K562 (cell line): ENCODE data around the gene ADGRG1. TPM values are rescaled to one million over a fixed set of nuclear protein-coding genes. Genes with fewer than 3 reads are reported as not detected.

ENCODE experiments used
- ATAC-seq: fragments of 200-7000 bp; cut with Tn5 transposase; 3 replicates; pipeline ENCODE4 v1.9.1; 2020; ENCODE audit warnings: moderate library complexity
- BruUV-seq: library from RNA; stranded (reverse); fragments of 400-500 nt; replicated peaks from 2 replicates; lab custom pipeline; 2021; lab: Mats Ljungman, UMichigan
- CTCF ChIA-PET: fragments of 300-600 bp; formaldehyde crosslinking; extraction: SDS; loops from one replicate; lab custom pipeline; 2021; ENCODE audit warnings: low intra/inter-chr PET ratio; lab: Yijun Ruan, JAX
- POLR2A ChIA-PET: fragments of 300-600, 350-650 bp; sonication (Branson Sonifier 250); formaldehyde crosslinking; extraction: SDS; loops from one replicate; lab custom pipeline; 2021; ENCODE audit warnings: antibody characterized with exemption, inconsistent platforms; lab: Yijun Ruan, JAX
- DNase-seq, 4 experiments: peaks; one replicate each; pipeline versions ENCODE4 v3.0.0 to v3.0.0-alpha.2; 2011 to 2018; ENCODE audit warnings: low spot score in 3 of 4, mixed read lengths in 3 of 4; ENCODE audit errors: extremely low read depth in 1 of 4
- FAIRE-seq: peaks from 2 replicates; lab custom pipeline; 2011; peaks lifted over from hg19 to GRCh38; lab: Jason Lieb, UNC
- H2AFZ ChIP-seq: 2 replicates; pipeline ENCODE4 v1.6.0; 2011; ENCODE audit warnings: low read depth, low read length, control low read depth, inconsistent platforms
- H3K27ac ChIP-seq: fragments of 200-600 bp; 3 replicates; pipeline ENCODE4 v1.8.0; 2011; ENCODE audit warnings: low read depth, mild to moderate bottlenecking, control low read depth, inconsistent platforms, low read length, moderate library complexity, mixed read lengths; ENCODE audit errors: extremely low read depth
- H3K27me3 ChIP-seq, 2 experiments: fragments of 300-600 bp in 1 of 2; 2 replicates in 1 of 2; 3 replicates in 1 of 2; pipeline versions ENCODE4 v1.6.0 to v1.8.0; 2011; ENCODE audit warnings: inconsistent platforms in 2 of 2, low read length in 2 of 2, mild to moderate bottlenecking in 1 of 2, mixed read lengths in 1 of 2, moderate library complexity in 1 of 2; ENCODE audit not compliant: control insufficient read depth in 2 of 2, insufficient read depth in 2 of 2
- H3K36me3 ChIP-seq: fragments of 300-600 bp; 3 replicates; pipeline ENCODE4 v1.8.0; 2011; ENCODE audit warnings: mild to moderate bottlenecking, low read length, inconsistent platforms; ENCODE audit not compliant: control insufficient read depth, insufficient read depth
- H3K4me1 ChIP-seq, 2 experiments: fragments of 200-600 bp in 1 of 2; replicated peaks in 1 of 2; 2 replicates in 1 of 2; 3 replicates in 1 of 2; pipeline versions ENCODE4 v1.5.1 to v1.8.0; 2011; ENCODE audit warnings: inconsistent platforms in 2 of 2, low read length in 2 of 2, mild to moderate bottlenecking in 1 of 2, mixed read lengths in 1 of 2, moderate library complexity in 1 of 2; ENCODE audit not compliant: control insufficient read depth in 2 of 2, insufficient read depth in 2 of 2
- H3K4me2 ChIP-seq: 2 replicates; pipeline ENCODE4 v1.6.1; 2011; ENCODE audit warnings: low read length, control low read depth, inconsistent platforms, mixed read lengths; ENCODE audit not compliant: insufficient read depth
- H3K4me3 ChIP-seq: fragments of 200-600 bp; sonication (generic), shearing (Covaris generic); 2 replicates; pipeline ENCODE4 v1.5.1; 2016; ENCODE audit warnings: control low read depth, inconsistent platforms
- H3K79me2 ChIP-seq: fragments of 200-600 bp; 3 replicates; pipeline ENCODE4 v1.8.0; 2011; ENCODE audit warnings: low read length, inconsistent platforms; ENCODE audit not compliant: control insufficient read depth, insufficient read depth
- H3K9ac ChIP-seq, 2 experiments: 2 replicates each; pipeline versions ENCODE4 v1.6.0 to v1.6.1; 2011; ENCODE audit warnings: low read depth in 2 of 2, low read length in 2 of 2, control low read depth in 1 of 2, inconsistent platforms in 1 of 2, mild to moderate bottlenecking in 1 of 2, mixed read lengths in 1 of 2; ENCODE audit not compliant: insufficient read depth in 1 of 2
- H3K9me1 ChIP-seq: one replicate; pipeline ENCODE4 v1.6.0; 2011; ENCODE audit warnings: inconsistent platforms, mild to moderate bottlenecking, low read length, moderate library complexity; ENCODE audit not compliant: control insufficient read depth, insufficient read depth
- H3K9me3 ChIP-seq: replicated peaks from 2 replicates; pipeline ENCODE4 v1.5.1; 2011; ENCODE audit warnings: low read depth, low read length, inconsistent platforms; ENCODE audit not compliant: control insufficient read depth, insufficient read depth
- H4K20me1 ChIP-seq: replicated peaks from 2 replicates; pipeline ENCODE4 v1.6.1; 2011; ENCODE audit warnings: low read length, inconsistent platforms, mixed read lengths; ENCODE audit not compliant: control insufficient read depth, insufficient read depth
- RAD51 ChIP-seq: fragments of 450-650 bp; IDR thresholded peaks from 2 replicates; pipeline ENCODE4 v1.7.1; 2016; ENCODE audit warnings: low read depth, mild to moderate bottlenecking, borderline replicate concordance
- RBM25 ChIP-seq: fragments of 200-400 bp; formaldehyde crosslinking; IDR thresholded peaks from 2 replicates; pipeline ENCODE4 v1.6.1; 2018; ENCODE audit warnings: low read length, low read depth, moderate library complexity; ENCODE audit not compliant: severe bottlenecking
- WGBS: fragments of 100-300 bp; shearing (Covaris generic); methylation state at CpG from one replicate; pipeline ENCODE4 v1.1.6; 2016; ENCODE audit warnings: low coverage, mixed read lengths; ENCODE audit not compliant: insufficient coverage; ENCODE audit errors: missing lambda C conversion rate; 5-methylcytosine and 5-hydroxymethylcytosine counted together
- in situ Hi-C: fragments of 300-500 bp; cut with MboI; formaldehyde crosslinking; loops from 4 replicates; pipeline ENCODE4 v1.15.0; 2018; ENCODE audit warnings: inconsistent platforms, mixed read lengths
- intact Hi-C: fragments of 100-400 bp; cut with micrococcal nuclease; formaldehyde crosslinking; loops from 2 replicates; pipeline ENCODE4 v1.14.2; 2022
- polyA plus RNA-seq, 8 experiments: library from polyadenylated mRNA; depleted of rRNA in 4 of 8; stranded (reverse) in 5 of 8; unstranded in 3 of 8; fragments of >200 nt; fragmentation: Nextera tagmentation in 2 of 8; fragmentation: Illumina TruSeq in 1 of 8; extraction: Ambion mirVana in 2 of 8; extraction: Trizol in 1 of 8; gene quantifications; 2 replicates each; pipeline versions ENCODE4 v1.2.1 to v1.2.3, GENCODE V29; 2011 to 2014; ENCODE audit warnings: inconsistent platforms in 1 of 8, missing spikeins in 1 of 8
- total RNA-seq, 7 experiments: library from RNA; depleted of rRNA in 6 of 7; stranded (reverse); fragments of >200 nt in 6 of 7; fragmentation: Illumina TruSeq in 2 of 7; extraction: Trizol in 2 of 7; gene quantifications; 2 replicates each; pipeline versions ENCODE4 v1.2.1 to v1.2.3, GENCODE V29; 2011 to 2021; ENCODE audit warnings: low replicate concordance in 1 of 7

The ADGRG1 gene
- total and polyA plus RNA-seq, 9 of the 15 experiments (the other 6 are each of a cell fraction or from before 2014, with no cell fraction given), result 0.04 to 0.31 (median 0.16) TPM; not detected in 6

GRCh38 chr16:57646388-57647039 lies 18.1 kb downstream of the ADGRG1 start:
- WGBS, result 31% methylated on average over 12 of the region's 14 CpGs
- ChIA-PET POLR2A (interaction anchor here (0.9 to 1.3 kb wide), 3 partner anchors 17 to 35 kb away, joined by 4 read pairs; no protein-coding TSS in a partner anchor), CTCF (interaction anchor here (1.2 to 3.6 kb wide), 3 partner anchors 54 to 70 kb away, joined by 8 to 65 read pairs (median 44); no protein-coding TSS in a partner anchor)
- H3K9me1 ChIP-seq, result no peaks in the 10 kb centered on the region
- no peaks in the 10 kb centered on the region for H3K36me3 ChIP-seq
- intact Hi-C loops, result loop anchor here (5.0 to 10.0 kb wide), 3 partner anchors 91 to 348 kb away; partner anchors contain the start of gene KATNB1
- no TSS peak for BruUV-seq
- no peak for FAIRE-seq
- H3K79me2 ChIP-seq, result no peaks in the 10 kb centered on the region
- H3K9ac ChIP-seq, result no peak overlapping the region
- in situ Hi-C loops, result loop anchor here (5.0 kb wide), 1 partner anchor 59 kb away; no protein-coding TSS in a partner anchor
- DNase-seq, result no peak
- H3K9me3 ChIP-seq, result peaks cover 3% of the 10 kb centered on the region
- peaks cover 7% of the 10 kb centered on the region; the same call in 1 of the 2 replicates for H4K20me1 ChIP-seq
- H3K27ac ChIP-seq, result no peak overlapping the region
- H3K4me2 ChIP-seq, result no peak overlapping the region
- H3K4me1 ChIP-seq, result peaks cover 0 to 6% of the 10 kb centered on the region in 2 experiments; a peak in 2 of 5 replicates
- no peak overlapping the region for H2AFZ ChIP-seq
- H3K27me3 ChIP-seq, result peaks cover 0 to 5% of the 10 kb centered on the region in 2 experiments; a peak in 2 of 5 replicates
- TF ChIP-seq RBM25 (peak; percentile 33), RAD51 (no peak)
- no peak for ATAC-seq
- H3K4me3 ChIP-seq, result no peak overlapping the region
